ENCODE results near the gene TRA2B.

GRCh38 chr3:185896636-185897035 is 41.2 kb downstream of the TRA2B start:
- TF ChIP-seq POLR2AphosphoS5 (IDR thresholded peaks at IDR 0.05) = no peak
- no peak for TF ChIP-seq CTCF (IDR thresholded peaks at IDR 0.05 in 8 of 11, conservative IDR thresholded peaks at IDR 0.05 in 3 of 11)
- no peak for TF ChIP-seq POLR2A (IDR thresholded peaks at IDR 0.05)
